ENCODE measurements around the gene BRIX1. TPM values are rescaled to one million over a fixed set of nuclear protein-coding genes. Genes with fewer than 3 reads are reported as not detected.
A peak's percentile ranks its signal among the peaks of the same experiment; 100 is the strongest.

Gene BRIX1
- total and polyA plus RNA-seq, 2 of the 13 experiments (the other 11 are each of a cell fraction or from before 2014, with no cell fraction given) = 23.6 to 78.4 TPM

GRCh38 chr5:34915139-34915855 lies at the start of gene BRIX1, which contains the start of gene RAD1 (continued):
- peak; percentile 63 for TF ChIP-seq ZBTB40 (IDR thresholded peaks at IDR 0.05)
- peak; percentile 53; the same call in 1 of the 2 replicates for TF ChIP-seq ZBTB40 (CRISPR knock-in tag; IDR thresholded peaks at IDR 0.05)
- TF ChIP-seq SMARCC2 (IDR thresholded peaks at IDR 0.05) = no peak
- TF ChIP-seq IRF2 (CRISPR knock-in tag; IDR thresholded peaks at IDR 0.05) = peak; percentile 86
- TF ChIP-seq PCBP1 (IDR thresholded peaks at IDR 0.05; ENCODE audit: borderline replicate concordance, low read depth, low read length) = peak; percentile 62; the same call in 1 of the 2 replicates
- no peak for TF ChIP-seq ZSCAN9 (CRISPR knock-in tag; IDR thresholded peaks at IDR 0.05; ENCODE audit: borderline replicate concordance)
- no peak for TF ChIP-seq ZNF740 (CRISPR knock-in tag; IDR thresholded peaks at IDR 0.05)
- TF ChIP-seq ZNF713 (CRISPR knock-in tag; IDR thresholded peaks at IDR 0.05) = no peak
- peak; percentile 71; the same call in 1 of the 2 replicates for TF ChIP-seq ZNF501 (CRISPR knock-in tag; IDR thresholded peaks at IDR 0.05)
- 0 out of 2 replicates have a peak, but pooled peaks have one; percentile 64 for TF ChIP-seq WIZ (CRISPR knock-in tag; IDR thresholded peaks at IDR 0.05)
- peak; percentile 95 for TF ChIP-seq ZNF350 (CRISPR knock-in tag; IDR thresholded peaks at IDR 0.05; ENCODE audit: borderline replicate concordance, low read depth)
- TF ChIP-seq EP300 (IDR thresholded peaks at IDR 0.05; ENCODE audit: low read depth in 2 of 2, low read length in 2 of 2) = no peak; a peak in 1 of 4 replicates
- 0 out of 2 replicates have a peak, but pooled peaks have one; percentile 15 for TF ChIP-seq EP300 (CRISPR knock-in tag; IDR thresholded peaks at IDR 0.05; ENCODE audit: borderline replicate concordance)
- TF ChIP-seq REPIN1 (CRISPR knock-in tag; IDR thresholded peaks at IDR 0.05; ENCODE audit: borderline replicate concordance, low read depth) = peak; percentile 89
- TF ChIP-seq CHD4 (IDR thresholded peaks at IDR 0.05; ENCODE audit: borderline replicate concordance, low read length) = no peak
- peak; percentile 84; the same call in 1 of the 2 replicates for TF ChIP-seq ZNF552 (CRISPR knock-in tag; IDR thresholded peaks at IDR 0.05; ENCODE audit: borderline replicate concordance)
- TF ChIP-seq SP2 (CRISPR knock-in tag; IDR thresholded peaks at IDR 0.05) = peak; percentile 77
- peak; percentile 73 for TF ChIP-seq AGO1 (IDR thresholded peaks at IDR 0.05; ENCODE audit: low read depth, low read length, poor library complexity, severe bottlenecking)
- peak; percentile 82; the same call in 1 of the 2 replicates for TF ChIP-seq SIN3A (IDR thresholded peaks at IDR 0.05; ENCODE audit: borderline replicate concordance, low read depth, low read length)
- peak; percentile 98 for TF ChIP-seq KDM2A (CRISPR knock-in tag; IDR thresholded peaks at IDR 0.05; ENCODE audit: borderline replicate concordance, low read depth)
- TF ChIP-seq ZNF891 (CRISPR knock-in tag; IDR thresholded peaks at IDR 0.05) = 0 out of 2 replicates have a peak, but pooled peaks have one; percentile 9

All from HepG2 (cell line).